Measurements from ENCODE around the gene BAZ1A. TPM values are rescaled to one million over a fixed set of nuclear protein-coding genes. Genes with fewer than 3 reads are reported as not detected.
"Not testable (repeated sequence)": the region's sequence is repeated elsewhere in the genome, so short reads cannot be mapped to it uniquely, and the experiment has no call there.

The BAZ1A gene
- total RNA-seq, 1 donor = 14.3 TPM

DNA sequence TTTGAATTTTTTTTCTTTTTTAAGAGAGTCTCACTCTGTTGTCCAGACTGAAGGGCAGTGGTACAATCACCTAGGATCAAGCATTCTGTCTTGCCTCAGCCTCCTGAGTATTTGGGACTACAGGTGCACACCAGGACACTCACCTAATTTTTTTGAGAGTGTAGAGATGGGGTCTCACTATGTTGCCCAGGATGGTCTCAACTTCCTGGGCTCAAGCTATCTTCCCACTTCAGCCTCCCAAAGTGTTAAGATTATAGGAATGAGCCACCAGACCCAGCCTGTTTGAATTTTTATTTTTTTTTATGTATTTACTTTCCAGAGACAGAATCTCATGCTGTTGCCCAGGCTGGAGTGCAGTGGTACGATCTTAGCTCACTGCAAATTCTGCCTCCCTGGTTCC lies 11.3 kb downstream of the BAZ1A start:
- no peak for DNase-seq (ENCODE audit: low read depth in 2 of 3, low spot score in 2 of 3)

DNA sequence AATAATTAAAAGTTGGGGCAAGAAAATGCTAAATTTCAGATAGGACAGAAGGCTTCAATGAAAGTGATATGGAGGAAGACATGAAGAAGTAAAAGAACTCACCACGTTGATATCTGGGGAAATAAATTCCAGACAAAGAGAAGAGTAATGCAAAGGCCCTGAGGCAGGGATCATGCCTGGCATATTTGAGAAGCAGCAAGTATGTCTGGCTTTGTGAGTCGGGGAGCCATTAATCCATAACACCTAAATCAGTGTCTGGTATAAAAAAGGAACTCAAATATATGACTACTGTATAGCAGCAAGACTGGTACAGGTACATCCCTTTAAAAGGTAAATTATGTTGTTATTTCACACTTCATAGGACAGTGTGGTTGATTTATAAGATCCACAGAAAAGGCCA lies 16.4 kb downstream of the BAZ1A start:
- DNase-seq (ENCODE audit: low read depth in 2 of 3, low spot score in 2 of 3) = no peak

DNA sequence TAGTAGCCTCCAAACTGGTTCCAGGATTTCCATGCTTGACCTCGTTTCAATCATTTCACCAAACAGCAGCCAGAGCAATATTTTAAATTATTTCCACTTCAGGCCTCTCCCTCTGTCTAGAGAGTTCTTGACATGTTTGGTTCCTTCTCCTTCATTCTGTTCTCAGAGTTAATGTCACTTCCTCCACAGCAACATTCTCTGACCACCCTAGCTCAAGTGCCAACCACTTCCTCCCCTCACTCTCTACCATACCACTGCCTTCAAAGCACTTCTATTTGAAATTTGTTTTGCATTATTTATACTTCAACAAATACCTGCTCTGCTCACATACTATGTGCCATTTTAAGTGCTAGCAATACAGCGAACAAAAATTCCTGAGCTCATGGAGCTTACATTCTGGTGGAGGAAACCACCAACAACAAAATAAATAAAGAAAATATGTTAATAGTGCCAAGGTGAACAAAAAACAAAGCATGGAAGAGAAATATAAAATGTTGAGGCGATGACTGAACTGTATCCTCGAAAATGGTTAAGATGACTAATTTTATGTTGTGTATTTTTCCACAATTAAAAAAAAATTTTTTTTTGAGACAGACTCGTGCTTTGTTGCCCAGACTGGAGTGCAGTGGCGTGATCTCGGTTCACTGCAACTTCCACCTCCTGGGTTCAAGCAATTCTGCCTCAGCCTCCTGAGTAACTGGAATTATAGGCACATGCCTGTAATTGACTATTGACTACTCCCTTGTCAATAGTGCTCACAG lies 17.3 kb downstream of the BAZ1A start:
- peak in 1 of 3 donors; percentile 17 for DNase-seq (ENCODE audit: low read depth in 2 of 3, low spot score in 2 of 3)

- DNase-seq (ENCODE audit: low read depth in 2 of 3, low spot score in 2 of 3) = no peak
Observed at GRCh38 chr14:34853041-34853440, 22.1 kb downstream of the BAZ1A start.

DNA sequence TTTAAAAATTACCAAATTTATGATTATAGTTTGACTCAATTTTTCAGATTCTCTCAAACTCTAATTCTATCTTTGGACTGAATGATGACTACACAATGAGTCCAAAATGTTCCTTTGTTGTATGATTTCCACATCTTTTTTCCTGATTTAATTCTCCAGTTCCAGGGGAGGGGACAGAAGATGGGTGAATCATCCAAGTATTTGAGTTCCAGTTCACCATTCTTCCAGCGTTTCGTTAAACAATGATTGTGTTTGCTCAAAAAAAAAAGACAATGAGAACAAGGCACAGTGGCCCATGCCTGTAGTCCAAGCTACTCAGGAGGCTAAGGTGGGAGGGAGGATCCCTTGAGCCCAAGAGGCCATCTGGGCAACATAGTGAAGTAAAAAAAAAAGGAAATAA lies 23.8 kb downstream of the BAZ1A start:
- DNase-seq (ENCODE audit: low read depth in 2 of 3, low spot score in 2 of 3) = no peak

DNA sequence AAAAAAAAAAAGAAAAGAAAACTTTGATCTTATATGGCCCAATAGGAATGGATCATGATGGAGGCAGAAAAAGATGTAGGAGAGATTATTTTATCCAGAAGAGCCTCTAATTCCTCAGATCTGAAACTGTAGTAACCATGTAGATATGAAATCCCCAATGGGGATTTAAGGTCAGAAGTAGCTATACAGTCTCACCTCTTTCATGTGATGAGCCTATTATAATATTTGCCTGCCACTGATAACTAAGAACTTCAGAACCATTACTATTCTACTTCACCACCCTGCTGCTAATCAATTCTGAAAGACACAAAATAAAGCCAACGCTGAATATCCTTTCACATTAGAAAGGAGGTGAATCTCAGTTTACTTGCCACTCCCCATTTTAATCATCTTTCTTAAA lies 29.3 kb downstream of the BAZ1A start:
- no peak for DNase-seq (ENCODE audit: low read depth in 2 of 3, low spot score in 2 of 3)

- peak in 2 of 3 donors; percentile 51 to 74 for DNase-seq (ENCODE audit: low read depth in 2 of 3, low spot score in 2 of 3)
Observed at GRCh38 chr14:34843011-34843554, 32.1 kb downstream of the BAZ1A start.

DNA sequence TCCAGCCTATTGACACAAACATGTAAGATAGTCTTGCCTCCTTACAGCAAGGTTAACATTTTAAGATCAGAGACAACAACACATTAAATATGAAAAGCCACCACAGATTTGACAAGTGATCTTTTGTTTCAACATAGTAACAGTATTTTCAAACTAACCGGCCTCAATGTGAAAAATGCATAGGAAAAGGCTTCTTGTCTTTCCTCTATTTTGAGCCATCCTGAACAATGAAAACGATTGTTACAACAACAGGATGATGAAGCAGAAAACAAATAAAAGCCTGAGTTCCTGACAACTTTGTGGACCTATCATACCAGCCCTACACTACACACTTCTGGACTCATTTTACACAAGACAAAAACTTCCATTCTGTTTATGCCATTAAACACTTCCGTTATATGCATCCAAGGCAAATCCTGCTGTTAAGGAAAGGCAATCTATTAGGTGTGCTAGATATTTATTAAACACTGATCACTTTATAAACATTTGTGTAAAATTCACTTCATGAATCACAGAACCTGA lies 37.3 kb downstream of the BAZ1A start:
- DNase-seq (ENCODE audit: low read depth in 2 of 3, low spot score in 2 of 3) = no peak

- no peak for DNase-seq (ENCODE audit: low read depth in 2 of 3, low spot score in 2 of 3)
Observed at GRCh38 chr14:34835312-34835711, 39.8 kb downstream of the BAZ1A start.

DNA sequence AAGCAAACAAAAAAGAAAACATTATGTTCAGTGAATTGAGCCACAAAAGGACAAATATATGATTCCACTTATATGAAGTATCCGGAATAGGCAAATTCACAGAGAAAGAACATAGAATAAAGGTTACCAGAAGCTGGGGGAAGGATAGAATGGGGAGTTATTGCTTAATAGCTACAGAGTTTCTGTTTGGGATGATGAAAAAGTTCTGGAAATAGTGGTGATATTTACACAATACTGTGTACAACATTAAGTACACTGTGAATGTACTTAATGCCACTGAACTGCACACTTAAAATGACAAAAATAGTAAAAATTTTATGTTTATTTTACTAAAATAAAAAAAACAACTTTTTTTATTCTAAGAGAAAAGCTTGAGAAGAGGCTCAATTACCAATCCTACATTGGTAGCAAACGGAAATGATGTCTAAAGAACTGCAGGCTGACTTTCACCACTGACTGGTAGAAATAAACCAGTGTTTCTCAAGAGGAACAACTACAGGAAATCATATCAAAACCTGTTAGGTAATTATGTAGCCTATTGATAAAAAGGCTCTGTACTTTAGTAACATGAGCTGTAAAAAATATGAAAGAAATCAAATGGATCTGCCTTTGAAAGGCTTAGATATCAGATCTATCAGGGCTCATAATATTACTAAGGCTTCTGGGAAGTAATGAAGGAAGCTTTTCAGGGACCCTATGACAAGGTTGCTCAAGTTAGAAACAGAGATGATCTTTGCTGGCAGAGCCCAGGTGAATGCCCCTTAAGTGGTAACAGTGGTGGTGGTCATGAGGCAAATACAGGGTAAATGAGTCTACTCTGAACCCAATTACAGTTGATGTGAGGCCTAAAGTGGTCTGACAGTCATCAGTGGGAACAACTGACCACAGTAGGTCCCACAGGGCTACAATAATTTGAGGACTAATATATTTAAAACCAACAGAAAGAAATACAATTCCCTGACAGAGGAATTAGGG lies 41.3 kb downstream of the BAZ1A start:
- peak in 2 of 3 donors; percentile 6 to 42 for DNase-seq (ENCODE audit: low read depth in 2 of 3, low spot score in 2 of 3)

GRCh38 chr14:34826661-34827060 lies 48.5 kb downstream of the BAZ1A start:
- no peak for DNase-seq (ENCODE audit: low read depth in 2 of 3, low spot score in 2 of 3)

DNA sequence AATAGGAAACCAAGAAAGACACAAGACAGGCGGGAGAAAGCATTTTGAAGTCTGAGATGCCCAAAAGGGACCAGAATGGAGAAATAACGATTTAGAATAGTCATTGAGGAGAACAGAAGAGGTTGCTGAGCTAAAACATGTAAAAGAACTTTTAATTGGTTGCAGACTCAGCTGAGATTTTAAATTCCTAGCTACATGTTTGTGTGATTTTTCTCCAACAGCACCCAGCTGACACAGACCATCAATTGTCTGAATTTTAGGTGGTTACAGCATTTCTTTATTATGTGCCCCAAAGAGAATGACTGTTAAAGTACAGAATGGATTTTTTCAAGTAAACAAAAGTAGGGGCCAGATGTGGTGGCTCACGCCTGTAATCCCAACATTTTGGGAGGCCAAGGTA lies 50.3 kb downstream of the BAZ1A start:
- no peak for DNase-seq (ENCODE audit: low read depth in 2 of 3, low spot score in 2 of 3)

DNA sequence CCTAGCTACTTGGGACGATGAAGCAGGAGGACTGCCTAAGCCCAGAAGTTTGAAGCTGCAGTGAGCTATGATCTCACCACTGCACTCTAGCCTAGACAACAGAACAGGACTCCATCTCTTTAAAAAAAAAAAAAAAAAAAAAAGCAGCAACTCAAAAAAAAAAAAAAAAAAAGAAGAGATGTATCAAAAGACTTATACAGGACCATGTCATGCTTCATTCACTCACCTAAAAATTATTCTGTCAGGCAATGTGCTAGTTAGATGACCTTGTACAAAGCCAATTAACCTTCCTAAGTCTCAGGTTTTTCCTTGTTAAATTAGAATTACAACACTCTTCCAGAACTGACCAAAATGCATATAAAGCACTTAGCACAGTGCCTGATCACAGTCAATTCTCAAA lies 50.9 kb downstream of the BAZ1A start:
- DNase-seq (ENCODE audit: low read depth in 2 of 3, low spot score in 2 of 3) = no peak

DNA sequence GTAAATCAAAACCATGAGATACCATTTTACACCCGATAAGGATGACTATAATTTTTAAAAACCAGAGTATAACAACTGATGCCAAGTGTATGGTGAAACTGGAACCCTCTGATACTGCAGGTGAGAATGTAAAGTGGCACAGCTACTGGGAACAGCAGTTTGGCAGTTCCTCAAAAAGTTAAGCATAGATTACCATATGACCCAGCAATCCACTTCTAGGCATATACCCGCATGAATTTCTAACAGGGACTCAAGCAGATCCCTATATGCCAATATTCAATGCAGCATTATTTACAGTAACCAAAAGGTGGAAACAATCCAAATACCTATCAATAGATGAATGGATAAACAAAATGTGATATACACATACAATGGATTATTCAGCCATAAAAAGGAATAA lies 57.4 kb downstream of the BAZ1A start:
- no peak for DNase-seq (ENCODE audit: low read depth in 2 of 3, low spot score in 2 of 3)

- DNase-seq (ENCODE audit: low read depth in 2 of 3, low spot score in 2 of 3) = no peak
Observed at GRCh38 chr14:34810028-34810427, 65.1 kb downstream of the BAZ1A start.

GRCh38 chr14:34806257-34806656 lies 68.9 kb downstream of the BAZ1A start:
- DNase-seq (ENCODE audit: low read depth in 2 of 3, low spot score in 2 of 3) = no peak

DNA sequence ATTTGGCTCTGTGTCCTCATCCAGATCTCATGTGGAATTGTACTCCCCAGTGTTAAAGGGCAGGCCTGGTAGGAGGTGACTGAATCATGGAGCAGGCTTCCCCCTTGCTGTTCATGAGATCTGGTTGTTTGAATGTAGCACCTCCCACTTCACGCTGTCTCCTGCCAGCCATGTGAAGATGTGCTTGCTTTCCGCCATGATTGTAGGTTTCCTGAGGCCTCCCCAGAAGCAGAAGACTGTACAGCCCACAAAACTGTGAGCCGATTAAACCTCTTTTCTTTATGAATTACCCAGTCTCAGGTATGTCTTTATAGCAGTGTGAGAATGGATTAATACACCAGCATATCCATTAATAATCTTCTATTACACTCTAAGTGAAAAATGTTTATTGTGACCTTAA lies 70.2 kb downstream of the BAZ1A start:
- no peak for DNase-seq (ENCODE audit: low read depth in 2 of 3, low spot score in 2 of 3)

DNA sequence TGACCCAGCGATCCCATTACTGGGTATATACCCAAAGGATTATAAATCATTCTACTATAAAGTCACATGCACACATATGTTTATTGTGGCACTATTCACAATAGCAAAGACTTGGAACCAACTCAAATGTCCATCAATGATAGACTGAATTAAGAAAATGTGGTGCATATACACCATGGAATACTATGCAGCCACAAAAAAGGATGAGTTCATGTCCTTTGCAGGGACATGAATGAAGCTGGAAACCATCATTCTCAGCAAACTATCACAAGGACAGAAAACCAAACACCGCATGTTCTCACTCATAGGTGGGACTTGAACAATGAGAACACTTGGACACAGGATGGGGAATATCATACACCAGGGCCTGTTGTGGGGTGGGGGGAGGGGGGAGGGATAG lies 76.3 kb downstream of the BAZ1A start:
- DNase-seq (ENCODE audit: low read depth in 2 of 3, low spot score in 2 of 3) = not testable (repeated sequence)

DNA sequence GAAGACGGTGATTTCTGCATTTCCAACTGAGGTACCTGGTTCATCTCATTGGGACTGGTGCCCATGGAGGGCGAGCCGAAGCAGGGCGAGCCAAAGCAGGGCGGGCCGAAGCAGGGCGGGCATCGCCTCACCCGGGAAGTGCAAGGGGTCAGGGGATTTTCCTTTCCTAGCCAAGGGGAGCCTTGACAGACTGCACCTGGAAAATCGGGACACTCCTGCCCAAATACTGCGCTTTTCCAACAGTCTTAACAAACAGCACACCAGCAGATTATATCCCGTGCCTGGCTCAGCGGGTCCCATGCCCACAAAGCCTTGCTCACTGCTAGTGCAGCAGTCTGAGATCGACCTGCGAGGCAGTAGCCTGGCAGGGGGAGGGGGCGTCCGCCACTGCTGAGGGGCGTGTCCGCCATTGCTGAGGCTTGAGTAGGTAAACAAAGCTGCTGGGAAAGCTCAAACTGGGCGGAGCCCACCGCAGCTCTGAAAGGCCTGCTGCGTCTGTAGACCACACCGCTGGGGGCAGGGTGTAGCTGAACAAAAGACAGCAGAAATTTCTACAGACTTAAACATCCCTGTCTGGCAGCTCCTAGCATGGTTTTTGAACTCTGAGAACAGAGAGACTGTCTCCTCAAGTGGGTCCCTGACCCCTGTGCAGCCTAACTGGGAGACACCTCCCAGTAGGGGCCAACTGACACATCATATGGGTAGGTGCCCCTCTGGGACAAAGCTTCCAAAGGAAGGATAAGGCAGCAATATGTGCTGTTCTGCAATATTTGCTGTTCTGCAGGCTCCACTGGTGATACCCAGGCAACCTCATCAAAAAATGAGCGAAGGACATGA lies 77.2 kb downstream of the BAZ1A start:
- DNase-seq (ENCODE audit: low read depth in 2 of 3, low spot score in 2 of 3) = no peak

- no peak for DNase-seq (ENCODE audit: low read depth in 2 of 3, low spot score in 2 of 3)
Observed at GRCh38 chr14:34796902-34797301, 78.3 kb downstream of the BAZ1A start.
